HG03066 (cell line): Measurements from ENCODE around the gene CASK.
A peak's percentile ranks its signal among the peaks of the same experiment; 100 is the strongest.
"Not testable (repeated sequence)": the region's sequence is repeated elsewhere in the genome, so short reads cannot be mapped to it uniquely, and the experiment has no call there.

ENCODE experiments used
- ATAC-seq: cut with Tn5 transposase; IDR thresholded peaks from one replicate; pipeline ENCODE4 v1.9.1; 2021; ENCODE audit warnings: low read depth; ENCODE audit not compliant: unreplicated experiment

Gene CASK

GRCh38 chrX:41664375-41664901 lies 258.9 kb downstream of the CASK start:
- peak; percentile 91 for ATAC-seq

DNA sequence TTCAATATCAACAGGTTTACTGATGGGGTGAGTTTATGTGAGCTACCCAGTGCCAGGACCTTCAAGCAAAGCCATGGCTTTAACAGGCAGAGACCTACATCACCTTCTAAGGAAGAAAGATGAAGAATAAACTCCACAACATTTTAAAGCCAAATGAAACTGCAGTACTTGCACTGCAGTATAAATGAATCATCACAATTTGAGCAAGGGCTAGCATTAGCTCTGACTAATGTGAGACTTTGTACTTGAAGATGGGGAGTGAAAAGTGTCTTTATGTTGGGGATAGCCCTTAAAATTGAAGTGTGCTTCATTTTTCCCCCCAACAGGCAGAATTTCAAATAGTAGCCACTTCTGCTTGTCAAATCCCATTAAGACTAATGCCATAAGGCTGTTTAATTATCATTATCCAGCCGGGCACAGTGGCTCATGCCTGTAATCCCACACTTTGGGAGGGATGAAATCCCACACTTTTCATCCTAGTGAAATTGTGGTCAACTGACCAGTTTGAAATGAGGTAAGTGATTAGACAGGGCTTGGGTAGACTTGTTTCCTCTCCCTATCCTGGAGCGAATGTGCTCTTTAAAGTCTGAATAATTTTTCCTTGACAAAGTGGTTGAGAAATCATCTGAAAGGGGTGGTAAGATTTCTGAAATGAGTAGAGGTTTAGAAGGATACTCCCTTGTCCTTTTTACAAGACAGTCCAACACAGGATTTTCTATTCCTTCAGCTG lies 261.8 kb downstream of the CASK start:
- ATAC-seq = no peak

DNA sequence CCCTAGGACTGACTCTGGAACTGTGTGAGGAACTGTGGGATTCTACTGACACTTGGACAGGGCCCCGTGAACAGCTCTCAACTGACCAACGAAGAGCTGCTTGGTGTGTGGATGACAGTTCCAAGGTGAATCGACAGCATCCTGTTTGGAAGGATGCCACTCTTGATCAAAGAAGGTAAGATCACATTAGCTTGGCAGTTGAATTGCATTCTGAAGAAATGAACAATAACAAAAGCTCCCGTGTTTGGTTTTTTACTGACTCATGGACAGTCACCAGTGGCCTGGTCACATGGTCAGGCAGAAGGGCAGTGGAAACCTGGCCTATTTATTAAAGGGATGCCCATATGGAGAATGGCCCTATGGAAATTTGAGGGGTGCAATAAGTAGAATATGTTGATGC lies 267.7 kb downstream of the CASK start:
- ATAC-seq = no peak

GRCh38 chrX:41655101-41655500 lies 268.3 kb downstream of the CASK start:
- no peak for ATAC-seq

DNA sequence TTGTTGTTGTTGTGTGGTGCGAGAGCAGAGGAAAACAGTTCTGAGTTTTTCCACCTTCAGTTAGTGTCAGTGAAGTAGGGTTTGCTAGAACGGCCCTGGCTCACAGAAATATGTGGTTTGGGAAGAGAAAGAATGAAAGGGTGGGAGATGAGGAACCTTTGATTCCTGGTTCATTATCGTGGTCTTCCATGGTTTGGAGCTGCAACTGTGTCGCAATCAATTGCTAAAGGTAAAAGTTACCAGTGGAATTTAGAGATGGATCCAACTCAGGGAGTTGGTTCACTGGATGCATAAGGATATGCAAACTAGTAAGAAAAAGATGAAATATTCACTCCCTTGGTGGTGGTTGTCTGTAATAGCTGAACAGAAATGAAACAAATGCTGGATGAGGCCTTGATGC lies 270.2 kb downstream of the CASK start:
- ATAC-seq = no peak

GRCh38 chrX:41646201-41646600 lies 277.2 kb downstream of the CASK start:
- not testable (repeated sequence) for ATAC-seq

DNA sequence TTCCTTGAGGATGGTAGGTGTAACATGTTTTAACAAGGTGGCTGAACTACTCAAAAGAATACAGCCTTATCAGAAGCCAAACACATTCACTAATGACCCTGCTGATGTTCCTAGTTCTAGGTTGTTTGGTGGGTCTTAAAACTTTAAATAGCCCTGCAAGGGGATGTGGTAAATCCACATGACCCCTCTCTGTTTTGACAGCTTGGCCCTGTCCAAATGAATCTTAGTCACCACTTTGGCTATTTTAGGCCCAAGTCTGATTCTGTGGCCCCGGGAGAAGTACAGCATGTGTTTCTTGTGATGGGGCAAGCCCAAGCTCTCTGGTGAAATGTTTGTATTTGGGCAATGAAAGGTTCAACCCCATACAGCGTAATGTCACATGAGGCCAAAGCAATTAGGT lies 289.1 kb downstream of the CASK start:
- ATAC-seq = no peak

- ATAC-seq = no peak
Observed at GRCh38 chrX:41630091-41630490, 293.3 kb downstream of the CASK start.

- no peak for ATAC-seq
Observed at GRCh38 chrX:41629539-41629938, 293.8 kb downstream of the CASK start.

- no peak for ATAC-seq
Observed at GRCh38 chrX:41621222-41621723, 302.1 kb downstream of the CASK start.

DNA sequence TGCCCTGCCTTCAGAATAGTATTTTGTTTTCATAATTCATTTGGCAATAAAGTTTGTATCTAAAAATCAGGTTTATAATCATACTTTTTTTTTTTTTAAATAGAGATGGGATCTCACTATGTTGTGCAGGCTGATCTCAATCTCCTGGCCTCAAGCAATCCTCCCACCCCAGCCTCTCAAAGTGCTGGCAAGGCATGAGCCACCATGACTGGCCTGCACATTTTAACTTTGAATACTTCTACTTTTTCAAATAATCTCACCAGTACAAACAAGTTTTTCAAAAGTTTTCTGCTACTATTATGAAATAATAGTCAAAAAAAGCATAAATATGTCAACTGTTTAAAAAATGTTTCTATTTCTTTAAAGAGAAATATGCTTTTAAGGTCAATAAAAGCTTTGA lies 304.1 kb downstream of the CASK start:
- ATAC-seq = no peak

DNA sequence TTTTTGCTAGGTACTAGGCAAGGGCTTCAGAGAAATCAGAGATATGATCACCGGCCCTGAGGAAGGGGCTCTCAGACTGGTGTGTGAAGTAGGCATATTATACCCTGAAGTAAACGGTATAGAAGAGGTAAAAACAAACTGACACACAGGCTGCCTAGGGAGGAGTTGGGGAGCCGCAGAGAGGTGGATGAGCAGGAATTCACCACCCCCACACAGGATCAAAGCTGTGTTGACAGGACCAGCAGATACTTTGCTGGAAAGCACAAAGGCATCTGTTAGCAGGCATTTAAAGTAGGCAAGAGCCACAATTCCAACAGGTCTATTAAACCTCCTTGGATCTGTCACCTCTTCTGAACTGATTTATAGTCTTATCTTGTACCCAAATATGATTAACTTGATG lies 306.4 kb downstream of the CASK start:
- ATAC-seq = no peak

- no peak for ATAC-seq
Observed at GRCh38 chrX:41616255-41616654, 307.1 kb downstream of the CASK start.

DNA sequence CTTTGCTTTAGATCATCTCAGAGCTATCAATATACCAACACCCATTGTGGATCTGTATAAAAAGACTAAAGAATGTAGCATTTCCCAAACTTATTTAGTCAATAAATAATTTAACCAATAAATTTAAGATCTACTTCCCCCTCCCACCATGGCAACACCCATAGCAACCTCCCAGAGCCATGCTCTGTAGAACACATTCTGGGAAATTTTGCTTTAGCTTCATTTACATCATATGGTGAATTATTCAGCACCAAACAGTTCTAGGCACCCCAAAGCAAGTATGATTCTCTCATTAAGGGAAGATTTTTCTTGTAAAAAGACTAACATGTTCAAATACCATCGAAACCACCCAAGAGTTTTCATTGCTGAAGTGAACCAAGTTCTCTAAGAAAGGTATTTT lies 315.1 kb downstream of the CASK start:
- no peak for ATAC-seq

GRCh38 chrX:41607264-41607832 lies 316.0 kb downstream of the CASK start:
- ATAC-seq = no peak

DNA sequence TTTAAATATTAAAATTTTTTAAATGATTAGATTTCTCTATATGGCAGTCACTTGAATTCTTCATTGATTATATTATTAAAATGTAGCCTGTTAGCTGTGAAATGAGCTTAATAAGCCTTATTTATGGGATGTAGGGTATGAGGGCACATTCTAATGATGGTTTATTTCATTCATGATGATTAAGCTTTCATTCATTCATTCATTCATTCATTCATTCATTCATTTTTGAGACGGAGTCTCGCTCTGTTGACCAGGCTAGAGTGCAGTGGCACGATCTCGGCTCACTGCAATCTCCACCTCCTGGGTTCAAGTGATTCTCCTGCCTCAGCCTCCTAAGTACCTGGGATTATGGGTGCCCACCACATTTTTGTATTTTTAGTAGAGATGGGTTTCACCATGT lies 317.3 kb downstream of the CASK start:
- not testable (repeated sequence) for ATAC-seq

GRCh38 chrX:41604766-41605543 lies 318.4 kb downstream of the CASK start:
- ATAC-seq = no peak

- no peak for ATAC-seq
Observed at GRCh38 chrX:41604177-41604576, 319.2 kb downstream of the CASK start.

GRCh38 chrX:41603596-41603995 lies 319.8 kb downstream of the CASK start:
- no peak for ATAC-seq

DNA sequence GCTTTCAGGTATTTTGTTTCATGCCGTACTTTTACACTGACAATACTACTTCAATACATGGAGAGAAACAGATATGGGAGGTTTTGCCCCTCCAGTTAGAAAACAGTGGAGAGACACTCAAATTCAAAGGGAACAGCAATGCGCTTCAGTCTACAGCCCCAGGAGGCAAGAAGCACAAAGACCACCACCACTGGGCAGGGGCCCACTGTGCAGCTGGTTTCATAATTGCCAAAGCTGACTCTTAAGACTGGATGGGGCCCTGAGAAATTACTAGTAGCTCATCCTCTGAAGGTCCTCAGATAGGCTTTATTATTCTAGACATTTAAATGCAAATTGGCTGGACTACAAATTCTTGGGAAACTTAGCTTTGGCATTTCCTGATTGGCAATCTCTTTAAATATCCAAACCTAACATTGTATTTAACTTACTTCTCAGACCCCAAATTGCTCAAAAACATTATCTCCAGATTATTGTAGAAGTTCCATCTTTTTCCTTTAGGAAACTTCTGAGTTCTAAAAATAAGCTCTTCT lies 320.5 kb downstream of the CASK start:
- ATAC-seq = no peak

GRCh38 chrX:41600291-41600690 lies 323.1 kb downstream of the CASK start:
- no peak for ATAC-seq
